Erythroblast (primary cell): ENCODE results near the gene DDR1.

Source experiments
- GATA1 ChIP-seq: IDR thresholded peaks from 2 replicates; pipeline ENCODE4 v1.6.1; 2011; ENCODE audit warnings: low read depth, mild to moderate bottlenecking, control low read depth, low read length, moderate library complexity
- POLR2A ChIP-seq: IDR thresholded peaks from 2 replicates; pipeline ENCODE4 v1.6.1; 2011; ENCODE audit warnings: mild to moderate bottlenecking, low read length

DNA sequence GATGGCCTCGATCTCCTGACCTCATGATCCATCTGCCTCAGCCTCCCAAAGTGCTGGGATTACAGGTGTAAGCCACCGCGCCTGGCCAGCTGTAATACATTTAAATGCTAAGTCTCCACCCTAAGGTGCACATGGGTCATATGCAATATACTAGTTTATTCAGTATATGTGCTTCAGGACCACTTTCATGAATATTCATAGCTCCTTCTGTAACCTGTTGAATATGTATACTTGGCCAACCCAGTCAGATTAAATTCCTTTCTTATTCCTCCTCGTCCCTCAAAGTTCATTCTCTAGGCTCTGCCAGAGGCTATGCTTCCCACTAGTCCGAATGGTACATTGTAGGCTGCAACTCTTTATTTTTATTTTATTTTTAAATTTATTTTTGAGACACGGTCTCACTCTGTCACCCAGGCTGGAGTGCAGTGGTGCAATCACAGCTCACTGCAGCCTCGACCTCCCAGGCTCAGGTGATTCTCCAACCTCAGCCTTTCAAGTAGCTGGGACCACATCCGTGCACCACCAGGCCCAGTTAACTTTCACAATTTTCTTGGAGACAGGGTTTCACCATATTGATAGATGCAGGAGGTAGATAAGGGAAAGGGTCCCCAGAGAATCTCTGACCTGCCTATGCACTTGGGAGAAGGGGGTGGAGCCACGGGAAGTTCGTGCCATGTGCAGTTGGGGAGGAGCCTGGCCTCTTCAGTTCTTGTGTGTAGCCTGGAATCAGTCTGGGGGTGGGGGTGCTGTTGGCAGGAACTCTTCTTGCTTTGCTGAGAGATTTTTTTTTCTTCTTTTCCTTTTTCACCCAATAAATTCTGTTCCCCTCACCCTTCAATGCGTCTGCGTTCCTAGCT, 41.3 kb upstream of the DDR1 start:
- TF ChIP-seq POLR2A (no peak), GATA1 (no peak)
